ENCODE results near the gene APBA2.

APBA2 gene

GRCh38 chr15:28986726-28987125 lies 101.0 kb downstream of the APBA2 start:
- no peak for DNase-seq

GRCh38 chr15:28987337-28987736 lies 101.6 kb downstream of the APBA2 start:
- DNase-seq: no peak

GRCh38 chr15:28989239-28989830 lies 103.6 kb downstream of the APBA2 start:
- no peak for DNase-seq

GRCh38 chr15:28989896-28990295 lies 104.1 kb downstream of the APBA2 start:
- no peak for DNase-seq

GRCh38 chr15:28990390-28990789 lies 104.6 kb downstream of the APBA2 start:
- DNase-seq: no peak

GRCh38 chr15:28991236-28992171 lies 105.7 kb downstream of the APBA2 start:
- DNase-seq: no peak

- no peak for DNase-seq
These were observed 106.6 kb downstream of the APBA2 start for GRCh38 chr15:28992336-28992864.

GRCh38 chr15:28993051-28993719 lies 107.4 kb downstream of the APBA2 start:
- DNase-seq: no peak

GRCh38 chr15:28993720-28994053 lies 107.9 kb downstream of the APBA2 start:
- DNase-seq: no peak

GRCh38 chr15:28994142-28994830 lies 108.5 kb downstream of the APBA2 start:
- DNase-seq: peak in 1 of 4 experiments; percentile 7

- no peak for DNase-seq
These were observed 109.2 kb downstream of the APBA2 start for GRCh38 chr15:28994831-28995596.

- DNase-seq: no peak
These were observed 109.9 kb downstream of the APBA2 start for GRCh38 chr15:28995705-28996104.

- no peak for DNase-seq
These were observed 110.5 kb downstream of the APBA2 start for GRCh38 chr15:28996289-28996688.

- DNase-seq: no peak
These were observed 111.2 kb downstream of the APBA2 start for GRCh38 chr15:28996953-28997352.

GRCh38 chr15:28997791-28998190 lies 112.0 kb downstream of the APBA2 start:
- DNase-seq: no peak

GRCh38 chr15:28998511-28998910 lies 112.7 kb downstream of the APBA2 start:
- no peak for DNase-seq

GRCh38 chr15:29003191-29003839 lies 117.5 kb downstream of the APBA2 start:
- no peak for DNase-seq

- DNase-seq: no peak
These were observed 118.1 kb downstream of the APBA2 start for GRCh38 chr15:29003840-29004233.

- DNase-seq: no peak
These were observed 120.2 kb downstream of the APBA2 start for GRCh38 chr15:29005931-29006330.

- no peak for DNase-seq
These were observed 123.1 kb downstream of the APBA2 start for GRCh38 chr15:29008846-29009245.

GRCh38 chr15:29012097-29012496 lies 126.3 kb downstream of the APBA2 start:
- DNase-seq: no peak

GRCh38 chr15:29014493-29014892 lies 128.7 kb downstream of the APBA2 start:
- no peak for DNase-seq
